ENCODE data around the gene LRRC3.

DNA sequence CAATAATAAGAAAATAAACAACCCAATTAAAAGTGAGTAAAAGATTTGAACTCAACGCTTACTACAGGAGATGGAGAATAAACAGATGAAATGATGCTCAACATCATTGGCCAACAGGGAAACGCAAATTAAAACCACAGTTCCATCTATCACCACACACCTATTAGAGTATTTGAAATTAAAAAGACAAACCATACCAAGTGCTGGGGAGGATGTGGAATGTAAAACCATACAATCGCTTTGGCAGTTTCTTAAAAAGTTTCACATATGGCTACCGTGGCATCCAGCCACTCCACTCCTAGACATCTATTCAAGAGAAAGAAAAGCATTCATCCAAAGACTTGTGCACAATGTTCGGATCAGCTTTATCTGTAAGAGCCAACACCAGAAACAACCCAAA lies 1.3 kb upstream of the LRRC3 start:
- TF ChIP-seq EZH2 (IDR thresholded peaks at IDR 0.05; ENCODE audit: borderline replicate concordance, low read length): no peak
- TF ChIP-seq, protein P1, sequence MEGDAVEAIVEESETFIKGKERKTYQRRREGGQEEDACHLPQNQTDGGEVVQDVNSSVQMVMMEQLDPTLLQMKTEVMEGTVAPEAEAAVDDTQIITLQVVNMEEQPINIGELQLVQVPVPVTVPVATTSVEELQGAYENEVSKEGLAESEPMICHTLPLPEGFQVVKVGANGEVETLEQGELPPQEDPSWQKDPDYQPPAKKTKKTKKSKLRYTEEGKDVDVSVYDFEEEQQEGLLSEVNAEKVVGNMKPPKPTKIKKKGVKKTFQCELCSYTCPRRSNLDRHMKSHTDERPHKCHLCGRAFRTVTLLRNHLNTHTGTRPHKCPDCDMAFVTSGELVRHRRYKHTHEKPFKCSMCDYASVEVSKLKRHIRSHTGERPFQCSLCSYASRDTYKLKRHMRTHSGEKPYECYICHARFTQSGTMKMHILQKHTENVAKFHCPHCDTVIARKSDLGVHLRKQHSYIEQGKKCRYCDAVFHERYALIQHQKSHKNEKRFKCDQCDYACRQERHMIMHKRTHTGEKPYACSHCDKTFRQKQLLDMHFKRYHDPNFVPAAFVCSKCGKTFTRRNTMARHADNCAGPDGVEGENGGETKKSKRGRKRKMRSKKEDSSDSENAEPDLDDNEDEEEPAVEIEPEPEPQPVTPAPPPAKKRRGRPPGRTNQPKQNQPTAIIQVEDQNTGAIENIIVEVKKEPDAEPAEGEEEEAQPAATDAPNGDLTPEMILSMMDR (IDR thresholded peaks at IDR 0.05; ENCODE audit: low read length): no peak
